ENCODE results near the gene BPIFA3. TPM values are rescaled to one million over a fixed set of nuclear protein-coding genes. Genes with fewer than 3 reads are reported as not detected.

The BPIFA3 gene
- total RNA-seq, 1 experiment from 2014 or later: not detected

GRCh38 chr20:33175123-33175522 lies 42.0 kb upstream of the BPIFA3 start (continued):
- TF ChIP-seq CTCF (IDR thresholded peaks at IDR 0.05 in 2 of 3, conservative IDR thresholded peaks at IDR 0.05 in 1 of 3; ENCODE audit: borderline replicate concordance in 1 of 3, insufficient read depth in 1 of 3, low read depth in 2 of 3, low read length in 2 of 3) (no peak), MAX (IDR thresholded peaks at IDR 0.05) (no peak), FOSL1 (IDR thresholded peaks at IDR 0.05; ENCODE audit: low read depth) (no peak), SIN3A (IDR thresholded peaks at IDR 0.05; ENCODE audit: low read depth) (no peak), JUND (IDR thresholded peaks at IDR 0.05) (no peak), SRF (IDR thresholded peaks at IDR 0.05; ENCODE audit: low read depth) (no peak), ZNF274 (IDR thresholded peaks at IDR 0.05; ENCODE audit: low read depth, low read length) (no peak), ELF1 (IDR thresholded peaks at IDR 0.05; ENCODE audit: borderline replicate concordance, low read depth) (no peak), EGR1 (IDR thresholded peaks at IDR 0.05; ENCODE audit: low read depth) (no peak), EZH2 (IDR thresholded peaks at IDR 0.05) (no peak)
- TF ChIP-seq, protein P1, sequence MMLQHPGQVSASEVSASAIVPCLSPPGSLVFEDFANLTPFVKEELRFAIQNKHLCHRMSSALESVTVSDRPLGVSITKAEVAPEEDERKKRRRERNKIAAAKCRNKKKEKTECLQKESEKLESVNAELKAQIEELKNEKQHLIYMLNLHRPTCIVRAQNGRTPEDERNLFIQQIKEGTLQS (IDR thresholded peaks at IDR 0.05): no peak

- Histone ChIP-seq H3K79me2 (ENCODE audit: insufficient read depth, low read length) (no peaks in the 10 kb centered on the region), H3K4me3 (replicated peaks in 1 of 2; ENCODE audit: low read depth in 1 of 2, low read length in 2 of 2) (no peak overlapping the region), H3K4me2 (ENCODE audit: low read length) (no peak overlapping the region), H2AFZ (ENCODE audit: low read depth, low read length, poor library complexity, severe bottlenecking) (no peak overlapping the region), H3K9me3 (ENCODE audit: control insufficient read depth in 1 of 2, insufficient read depth in 1 of 2, low read depth in 1 of 2, low read length in 2 of 2) (no peaks in the 10 kb centered on the region), H3K9ac (ENCODE audit: low read length) (no peak overlapping the region), H4K20me1 (ENCODE audit: insufficient read depth) (no peaks in the 10 kb centered on the region), H3K36me3 (ENCODE audit: control insufficient read depth in 1 of 2, insufficient read depth in 2 of 2, low read length in 2 of 2) (no peaks in the 10 kb centered on the region), H3K4me1 (ENCODE audit: control insufficient read depth in 1 of 2, insufficient read depth in 2 of 2, low read length in 2 of 2) (peaks cover 14 to 17% of the 10 kb centered on the region in 2 experiments; a peak in 3 of 4 replicates), H3K9me2 (ENCODE audit: insufficient read depth) (no peaks in the 10 kb centered on the region), H3K27me3 (ENCODE audit: insufficient read depth, low read length) (no peaks in the 10 kb centered on the region), H3K27ac (ENCODE audit: low read depth, low read length) (no peak overlapping the region)
- RAD21 ChIA-PET (ENCODE audit: low non-redundant PET in 1 of 2, low total read pairs in 2 of 2, uncharacterized antibody in 2 of 2, unreplicated experiment in 2 of 2): no interaction called here
- POLR2A ChIA-PET: no interaction called here
- no TSS peak for BruUV-seq (replicated peaks)
- DNase-seq (ENCODE audit: low read depth, low spot score) (no peak), ATAC-seq (no peak)
- CTCF ChIA-PET: no interaction called here
- intact Hi-C loops (cut with micrococcal nuclease): no loop called here
- TF ChIP-seq TCF7L2 (IDR thresholded peaks at IDR 0.05; ENCODE audit: borderline replicate concordance, extremely low read depth, insufficient read depth, insufficient read length): no peak
- no peak for TF ChIP-seq SRF (IDR thresholded peaks at IDR 0.05; ENCODE audit: low read depth)
- TF ChIP-seq EZH2 (IDR thresholded peaks at IDR 0.05): no peak
- TF ChIP-seq JUND (IDR thresholded peaks at IDR 0.05): no peak
- no peak for TF ChIP-seq ZFX (IDR thresholded peaks at IDR 0.05)
- no peak for TF ChIP-seq EZH2phosphoT487 (IDR thresholded peaks at IDR 0.05; ENCODE audit: borderline replicate concordance)
- no peak for TF ChIP-seq CEBPB (IDR thresholded peaks at IDR 0.05; ENCODE audit: low read depth)
- TF ChIP-seq ELF1 (IDR thresholded peaks at IDR 0.05; ENCODE audit: borderline replicate concordance, low read depth): no peak
- TF ChIP-seq CBX3 (IDR thresholded peaks at IDR 0.05; ENCODE audit: low read depth): no peak
- TF ChIP-seq, protein P1 (IDR thresholded peaks at IDR 0.05): no peak
- no peak for TF ChIP-seq ZBTB33 (IDR thresholded peaks at IDR 0.05; ENCODE audit: extremely low read depth, insufficient replicate concordance, low read length)
- no peak for TF ChIP-seq YY1 (IDR thresholded peaks at IDR 0.05; ENCODE audit: extremely low read depth, insufficient replicate concordance, low read depth, low read length)
- no peak for TF ChIP-seq POLR2AphosphoS5 (IDR thresholded peaks at IDR 0.05; ENCODE audit: low read depth, low read length)
- no peak for TF ChIP-seq EGR1 (IDR thresholded peaks at IDR 0.05; ENCODE audit: low read depth)
- no peak for TF ChIP-seq RAD21 (IDR thresholded peaks at IDR 0.05; ENCODE audit: low read depth)
These were observed 41.1 kb upstream of the BPIFA3 start for GRCh38 chr20:33176101-33176500.

Data from HCT116 (cell line).